ENCODE data around the gene NOP10.
A peak's percentile ranks its signal among the peaks of the same experiment; 100 is the strongest.
"Not testable (repeated sequence)": the region's sequence is repeated elsewhere in the genome, so short reads cannot be mapped to it uniquely, and the experiment has no call there.

NOP10 gene
- total RNA-seq, result 18.1 to 98.4 (median 41.1) reads per million in 9 experiments

GRCh38 chr15:34342737-34343575 is at the start of gene NOP10, which contains the start of gene NUTM1:
NOP10 (minus strand) TSS chr15:34343136; CDS start chr15:34343073, 63 bp downstream.
NUTM1 (plus strand) TSS chr15:34343315; CDS start chr15:34343697, 382 bp downstream.
- Mint-ChIP-seq H3K9me3 (no peaks in the 10 kb centered on the region), H3K27me3 (no peaks in the 10 kb centered on the region), H3K36me3 (ENCODE audit: insufficient read depth) (peaks cover 25% of the 10 kb centered on the region), H3K4me3 (no peak within 1 kb of the TSS), H3K27ac (peak within 1 kb of the TSS in 1 of 2 donors; percentile 67), H3K4me1 (ENCODE audit: low read depth in 2 of 2) (peaks cover 4 to 16% of the 10 kb centered on the region in 2 donors)
- ATAC-seq (replicated peaks) (peak; percentile 91), DNase-seq (peak; percentile 91 to 93 (median 93))

GRCh38 chr15:34389594-34390086 is 46.7 kb upstream of the NOP10 start:
- not testable (repeated sequence) for H3K4me1 Mint-ChIP-seq (ENCODE audit: low read depth in 2 of 2); DNase-seq; H3K9me3 Mint-ChIP-seq; H3K4me3 Mint-ChIP-seq; H3K36me3 Mint-ChIP-seq (ENCODE audit: insufficient read depth); H3K27ac Mint-ChIP-seq; ATAC-seq (replicated peaks); H3K27me3 Mint-ChIP-seq

- H3K36me3 Mint-ChIP-seq (ENCODE audit: insufficient read depth); H3K4me1 Mint-ChIP-seq (ENCODE audit: low read depth in 2 of 2); DNase-seq; ATAC-seq (replicated peaks); H3K27me3 Mint-ChIP-seq; H3K9me3 Mint-ChIP-seq; H3K27ac Mint-ChIP-seq; H3K4me3 Mint-ChIP-seq: not testable (repeated sequence)
These were observed 39.0 kb upstream of the NOP10 start for GRCh38 chr15:34381829-34382521.

- H3K36me3 Mint-ChIP-seq (ENCODE audit: insufficient read depth); H3K4me1 Mint-ChIP-seq (ENCODE audit: low read depth in 2 of 2); H3K4me3 Mint-ChIP-seq; DNase-seq; H3K9me3 Mint-ChIP-seq; ATAC-seq (replicated peaks); H3K27me3 Mint-ChIP-seq; H3K27ac Mint-ChIP-seq: not testable (repeated sequence)
These were observed 37.6 kb upstream of the NOP10 start for GRCh38 chr15:34380491-34380890.

GRCh38 chr15:34376856-34377255 is 33.9 kb upstream of the NOP10 start:
- no peaks in the 10 kb centered on the region for H3K36me3 Mint-ChIP-seq (ENCODE audit: insufficient read depth)
- no peaks in the 10 kb centered on the region for H3K4me1 Mint-ChIP-seq (ENCODE audit: low read depth in 2 of 2)
- no peaks in the 10 kb centered on the region for H3K27me3 Mint-ChIP-seq
- H3K9me3 Mint-ChIP-seq, result no peaks in the 10 kb centered on the region
- no peak for ATAC-seq (replicated peaks)
- no peak overlapping the region for H3K4me3 Mint-ChIP-seq
- no peak for DNase-seq
- no peak overlapping the region for H3K27ac Mint-ChIP-seq

GRCh38 chr15:34375541-34375940 is 32.6 kb upstream of the NOP10 start:
- DNase-seq; H3K27me3 Mint-ChIP-seq; H3K27ac Mint-ChIP-seq; H3K4me1 Mint-ChIP-seq (ENCODE audit: low read depth in 2 of 2); H3K4me3 Mint-ChIP-seq; H3K9me3 Mint-ChIP-seq; H3K36me3 Mint-ChIP-seq (ENCODE audit: insufficient read depth); ATAC-seq (replicated peaks): not testable (repeated sequence)

- Mint-ChIP-seq H3K4me1 (ENCODE audit: low read depth in 2 of 2) (no peaks in the 10 kb centered on the region), H3K36me3 (ENCODE audit: insufficient read depth) (no peaks in the 10 kb centered on the region), H3K4me3 (no peak overlapping the region), H3K27ac (no peak overlapping the region), H3K9me3 (no peaks in the 10 kb centered on the region), H3K27me3 (no peaks in the 10 kb centered on the region)
- DNase-seq (no peak), ATAC-seq (replicated peaks) (no peak)
These were observed 31.9 kb upstream of the NOP10 start for GRCh38 chr15:34374816-34375215.

- Mint-ChIP-seq H3K4me3 (no peak overlapping the region), H3K27me3 (no peaks in the 10 kb centered on the region), H3K36me3 (ENCODE audit: insufficient read depth) (no peaks in the 10 kb centered on the region), H3K9me3 (no peaks in the 10 kb centered on the region), H3K4me1 (ENCODE audit: low read depth in 2 of 2) (no peaks in the 10 kb centered on the region), H3K27ac (no peak overlapping the region)
- no peak for DNase-seq
- ATAC-seq (replicated peaks), result no peak
These were observed 31.0 kb upstream of the NOP10 start for GRCh38 chr15:34373951-34374350.

GRCh38 chr15:34370643-34371042 is 27.7 kb upstream of the NOP10 start:
- ATAC-seq (replicated peaks) (no peak), DNase-seq (no peak)
- Mint-ChIP-seq H3K4me1 (ENCODE audit: low read depth in 2 of 2) (peaks cover 10 to 18% of the 10 kb centered on the region in 2 donors), H3K4me3 (no peak overlapping the region), H3K36me3 (ENCODE audit: insufficient read depth) (peaks cover under 1% of the 10 kb centered on the region), H3K27me3 (no peaks in the 10 kb centered on the region), H3K9me3 (no peaks in the 10 kb centered on the region), H3K27ac (peak overlapping the region in 1 of 2 donors; percentile 78)

- Mint-ChIP-seq H3K4me1 (ENCODE audit: low read depth in 2 of 2) (peaks cover 15 to 23% of the 10 kb centered on the region in 2 donors), H3K4me3 (no peak overlapping the region), H3K27me3 (no peaks in the 10 kb centered on the region), H3K27ac (peak overlapping the region; percentile 49 to 62), H3K9me3 (no peaks in the 10 kb centered on the region), H3K36me3 (ENCODE audit: insufficient read depth) (peaks cover 3% of the 10 kb centered on the region)
- no peak for DNase-seq
- ATAC-seq (replicated peaks), result no peak
These were observed 27.2 kb upstream of the NOP10 start for GRCh38 chr15:34370129-34370528.

GRCh38 chr15:34367101-34368081 is 24.5 kb upstream of the NOP10 start, which contains the start of gene LPCAT4:
LPCAT4 (minus strand) TSS chr15:34367196; CDS start chr15:34367100, 96 bp downstream.
- peaks cover 23 to 36% of the 10 kb centered on the region in 2 donors for H3K4me1 Mint-ChIP-seq (ENCODE audit: low read depth in 2 of 2)
- H3K36me3 Mint-ChIP-seq (ENCODE audit: insufficient read depth), result peaks cover 6% of the 10 kb centered on the region
- H3K27me3 Mint-ChIP-seq, result no peaks in the 10 kb centered on the region
- DNase-seq (peak; percentile 88 to 89 (median 89)), ATAC-seq (replicated peaks) (peak; percentile 81)
- no peaks in the 10 kb centered on the region for H3K9me3 Mint-ChIP-seq
- peak within 1 kb of the TSS; percentile 90 to 95 for H3K27ac Mint-ChIP-seq
- H3K4me3 Mint-ChIP-seq, result peak within 1 kb of the TSS; percentile 94 to 97

GRCh38 chr15:34366271-34367065 is 23.5 kb upstream of the NOP10 start:
- ATAC-seq (replicated peaks), result no peak
- peak overlapping the region; percentile 39 to 95 for H3K27ac Mint-ChIP-seq
- H3K9me3 Mint-ChIP-seq, result no peaks in the 10 kb centered on the region
- peaks cover 23 to 36% of the 10 kb centered on the region in 2 donors for H3K4me1 Mint-ChIP-seq (ENCODE audit: low read depth in 2 of 2)
- peak; percentile 14 to 30 (median 20) for DNase-seq
- peaks cover 15% of the 10 kb centered on the region for H3K36me3 Mint-ChIP-seq (ENCODE audit: insufficient read depth)
- no peaks in the 10 kb centered on the region for H3K27me3 Mint-ChIP-seq
- H3K4me3 Mint-ChIP-seq, result peak overlapping the region; percentile 94 to 97
